ENCODE results near the gene MSI2.

MSI2 gene

DNA sequence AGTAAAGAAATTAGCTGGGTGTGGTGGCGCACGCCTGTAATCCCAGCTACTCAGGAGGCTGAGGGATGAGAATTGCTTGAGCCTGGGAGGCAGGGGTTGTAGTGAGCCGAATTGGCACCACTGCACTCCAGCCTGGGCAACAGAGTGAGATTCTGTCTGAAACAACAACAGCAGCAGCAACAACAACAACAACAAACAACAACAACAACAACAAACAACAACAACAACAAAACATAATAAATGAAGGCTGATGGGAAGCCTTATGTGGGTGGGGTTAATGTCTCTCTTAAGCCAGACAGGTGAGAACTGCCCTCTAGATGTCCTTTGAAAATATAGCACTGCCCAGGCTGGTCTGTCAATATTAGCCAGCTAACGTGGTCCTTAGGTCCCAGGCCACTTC lies 107.3 kb downstream of the MSI2 start:
- DNase-seq (ENCODE audit: extremely low read depth in 1 of 2, low read depth in 1 of 2) = no peak

DNA sequence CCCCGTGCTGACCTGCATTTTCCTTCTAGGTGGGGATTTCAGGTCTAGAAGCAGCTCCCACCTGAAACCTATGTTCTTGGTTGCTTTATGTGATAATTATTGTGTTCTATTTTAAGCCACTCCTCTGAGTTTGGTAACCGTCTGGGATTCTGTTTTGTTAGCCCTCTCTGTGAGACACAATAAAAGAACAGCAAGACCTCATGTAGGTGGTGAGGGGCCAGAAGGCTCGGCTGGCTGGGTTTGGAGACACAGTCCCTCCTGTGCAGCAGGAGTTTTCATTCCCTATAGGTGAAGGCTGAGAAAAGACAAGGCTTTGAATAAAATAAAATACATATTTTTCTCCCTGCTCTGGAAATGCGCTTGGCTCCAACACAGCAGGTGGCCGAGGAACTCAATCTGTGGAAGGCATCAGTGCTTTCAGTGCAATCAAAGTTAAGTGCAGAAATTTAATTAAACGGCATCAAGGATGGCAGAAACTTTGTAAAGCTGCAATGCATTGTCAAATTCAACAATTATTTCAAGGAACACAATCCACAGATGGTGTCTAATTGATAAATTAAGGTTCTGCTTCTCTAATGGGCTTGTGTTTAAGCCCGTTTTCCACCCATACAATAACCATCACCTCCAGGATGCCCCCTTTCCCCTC lies 107.8 kb downstream of the MSI2 start:
- DNase-seq (ENCODE audit: extremely low read depth in 1 of 2, low read depth in 1 of 2) = no peak

DNA sequence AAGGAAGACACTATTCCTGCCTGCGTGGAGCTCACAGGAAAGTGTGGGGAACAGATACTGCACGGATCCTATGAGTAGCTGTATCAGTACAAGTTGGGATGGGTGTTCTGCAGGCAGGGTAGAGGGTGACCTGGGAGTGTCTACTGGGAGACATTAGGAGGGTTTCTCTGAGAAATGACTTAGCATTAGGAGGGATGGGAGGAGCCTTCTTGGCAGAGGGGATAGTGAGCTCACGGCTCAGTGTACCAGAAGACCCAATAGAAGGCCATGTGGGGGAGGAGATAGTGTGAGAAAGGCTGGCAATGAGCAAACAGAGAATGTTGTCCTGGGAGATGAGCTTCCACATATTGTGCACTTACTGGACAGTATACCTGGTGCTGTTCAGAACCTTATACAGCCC lies 109.1 kb downstream of the MSI2 start:
- no peak for DNase-seq (ENCODE audit: extremely low read depth in 1 of 2, low read depth in 1 of 2)

DNA sequence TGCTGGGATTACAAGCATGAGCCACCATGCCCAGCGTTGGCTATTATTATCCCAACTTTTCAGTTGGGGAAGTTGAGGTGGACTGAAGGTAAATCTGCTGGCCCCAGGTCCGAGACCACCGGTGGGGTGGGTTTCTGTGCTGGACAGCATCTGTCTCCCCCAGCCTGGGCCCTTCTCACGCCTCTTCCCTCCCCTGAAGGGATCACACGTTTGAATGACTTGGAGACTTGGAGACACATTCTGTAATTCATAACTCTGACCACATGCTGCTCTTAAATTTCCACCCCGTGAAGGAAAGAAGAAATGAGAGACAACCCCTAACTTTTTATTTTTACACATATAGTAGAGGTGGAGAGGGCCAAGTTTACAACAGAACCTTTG lies 109.8 kb downstream of the MSI2 start:
- DNase-seq (ENCODE audit: extremely low read depth in 1 of 2, low read depth in 1 of 2) = no peak

DNA sequence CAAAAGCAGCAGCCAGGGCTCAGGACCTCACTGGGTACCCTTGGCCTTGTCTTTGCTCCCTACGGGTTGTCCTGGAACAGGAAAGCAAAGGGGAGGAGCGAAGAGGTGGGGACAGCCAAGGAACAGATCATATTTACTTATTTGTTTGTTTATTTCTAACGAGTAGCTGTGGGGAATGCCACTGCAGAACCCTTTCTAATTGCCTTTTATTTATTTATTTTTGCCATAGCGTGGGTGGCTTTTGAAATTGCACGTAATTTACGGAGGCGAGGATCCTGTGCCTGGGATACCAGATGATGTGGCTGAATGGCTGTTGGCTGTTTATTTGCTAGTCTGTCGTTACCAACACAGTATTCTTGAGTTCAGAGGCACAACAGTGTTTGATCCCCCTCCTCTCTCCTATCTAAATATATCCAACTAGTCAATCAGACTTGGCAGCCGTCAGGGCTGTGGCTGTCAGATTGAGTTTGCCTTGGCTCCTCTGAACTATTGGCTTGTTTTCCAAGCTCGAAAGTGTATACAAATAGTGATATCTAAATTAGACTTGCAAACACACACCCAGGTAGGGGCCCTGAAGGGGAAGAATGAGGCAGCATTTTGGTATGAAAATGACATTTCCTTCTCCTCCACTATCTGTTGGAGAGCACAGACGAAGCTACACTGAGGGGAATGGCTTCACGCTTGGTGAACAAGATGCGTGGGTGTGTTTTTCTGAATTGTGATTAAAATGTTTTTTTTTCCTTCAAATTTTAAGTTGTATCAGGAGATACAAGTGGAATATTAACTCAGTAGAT lies 110.4 kb downstream of the MSI2 start:
- DNase-seq (ENCODE audit: extremely low read depth in 1 of 2, low read depth in 1 of 2) = no peak

DNA sequence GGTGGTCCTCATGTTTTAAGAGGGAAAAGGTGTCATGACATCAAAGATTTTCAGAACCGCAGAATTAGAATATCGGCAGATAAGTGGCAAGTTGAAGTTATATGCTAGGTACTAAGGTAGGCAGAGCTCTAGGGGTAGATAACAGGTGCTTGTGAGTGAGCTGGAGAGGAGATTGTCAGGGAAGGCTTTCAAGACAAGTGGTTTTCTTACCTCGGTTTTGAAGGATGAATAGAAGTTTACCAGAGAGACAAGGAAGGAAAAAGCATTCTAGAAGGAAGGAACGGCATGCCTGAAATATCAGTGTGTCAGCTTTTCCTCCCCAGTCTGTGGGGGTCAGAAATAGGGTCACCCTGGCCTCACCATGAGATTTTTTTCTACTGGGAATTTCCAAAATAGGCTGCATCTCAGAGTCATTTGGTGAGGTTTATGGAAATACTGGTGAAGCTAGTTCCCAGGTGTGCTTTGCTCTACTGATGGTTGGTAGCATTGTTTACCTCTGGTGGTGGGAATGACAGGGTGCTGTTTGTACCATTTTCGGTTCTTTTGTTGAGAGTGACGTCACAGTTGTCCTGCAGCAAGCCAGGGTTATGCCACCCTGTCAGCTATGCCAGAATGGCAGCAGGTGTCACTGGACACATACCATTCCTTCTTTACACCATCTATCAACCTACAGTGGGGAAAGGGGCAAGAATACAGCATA lies 112.5 kb downstream of the MSI2 start:
- no peak for DNase-seq (ENCODE audit: extremely low read depth in 1 of 2, low read depth in 1 of 2)

DNA sequence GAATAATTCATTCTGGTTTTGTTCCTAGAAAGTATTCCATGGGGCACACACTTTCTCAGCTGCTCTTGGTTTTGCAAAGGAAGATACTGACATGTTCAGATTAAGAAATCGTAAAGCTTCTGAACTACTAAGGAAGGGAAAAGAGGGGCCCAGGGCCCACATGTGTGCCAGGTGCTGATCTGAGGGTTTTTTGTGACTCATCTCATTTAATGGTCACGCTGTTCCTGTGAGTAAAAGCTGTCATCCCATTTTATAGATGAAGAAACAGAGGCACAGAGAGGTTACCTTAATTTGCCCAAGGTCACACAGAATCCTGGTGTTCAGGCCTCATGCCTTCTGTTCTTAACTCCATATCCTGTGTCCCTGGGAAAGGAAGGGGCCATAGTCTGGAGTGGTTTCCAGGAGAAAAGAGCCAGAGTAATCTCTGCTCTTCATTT lies 113.2 kb downstream of the MSI2 start:
- DNase-seq (ENCODE audit: extremely low read depth in 1 of 2, low read depth in 1 of 2) = no peak

DNA sequence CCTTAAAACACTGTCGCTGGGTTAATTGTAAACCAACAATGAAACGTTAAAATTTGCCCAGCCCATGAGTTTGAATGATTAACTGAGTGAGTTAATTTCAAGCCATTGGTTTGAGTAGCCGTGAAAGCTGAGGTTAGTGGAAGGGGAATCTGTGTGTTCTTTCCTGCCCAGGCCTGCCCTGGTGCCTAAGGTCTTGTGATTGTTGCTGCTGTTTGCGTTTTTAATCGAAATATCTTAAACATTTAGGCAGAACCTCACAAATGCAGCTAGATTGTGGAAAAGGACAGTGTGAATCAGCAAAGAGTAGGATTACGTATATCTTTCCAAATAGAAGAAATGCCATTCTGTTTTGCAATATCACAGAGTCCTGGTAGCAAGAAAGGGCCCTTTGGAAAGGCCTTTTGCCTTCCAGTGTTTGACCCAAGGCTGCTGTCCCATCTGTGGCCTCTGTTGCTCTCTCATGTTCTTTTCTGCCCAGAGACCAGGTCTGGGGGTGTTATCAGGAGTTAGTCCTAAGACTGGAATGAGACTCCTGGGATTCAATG lies 113.8 kb downstream of the MSI2 start:
- no peak for DNase-seq (ENCODE audit: extremely low read depth in 1 of 2, low read depth in 1 of 2)

DNA sequence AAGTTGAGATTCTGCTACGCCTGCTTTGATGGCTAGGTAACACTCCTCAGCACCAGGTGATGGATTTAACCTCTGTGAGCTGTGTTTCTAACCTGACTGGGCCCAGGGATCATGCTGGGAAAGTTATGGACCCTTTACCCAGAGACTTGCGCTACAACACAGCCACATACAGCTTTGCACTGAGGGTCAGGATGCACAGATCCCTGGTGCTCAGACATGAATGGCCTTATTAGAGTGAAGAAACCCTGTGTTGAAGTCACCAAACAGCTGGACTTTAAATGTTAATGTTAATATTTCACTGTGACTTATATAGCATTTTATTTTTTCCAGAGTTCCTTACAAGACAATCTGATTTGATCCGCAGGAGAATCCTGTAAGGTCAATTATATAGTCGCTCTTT lies 114.3 kb downstream of the MSI2 start:
- DNase-seq (ENCODE audit: extremely low read depth in 1 of 2, low read depth in 1 of 2) = no peak

DNA sequence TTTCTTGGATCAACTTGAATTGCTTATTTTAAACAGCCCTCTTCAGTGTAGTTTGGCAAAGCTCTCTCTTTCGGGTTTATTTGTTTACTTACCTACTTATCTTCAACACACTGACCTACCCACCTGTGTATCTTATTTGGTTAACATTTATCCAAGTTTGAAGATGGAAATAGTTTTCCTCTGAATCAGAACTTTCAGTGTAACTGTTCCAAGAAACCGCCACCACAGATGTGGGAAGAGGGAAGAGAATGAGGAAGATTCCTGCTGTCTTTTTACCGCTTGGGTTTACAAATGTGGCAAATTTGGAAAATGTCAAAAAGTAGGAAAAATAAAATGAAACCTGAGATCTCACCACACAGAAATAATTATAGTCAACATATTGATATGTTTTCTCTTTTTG lies 115.8 kb downstream of the MSI2 start:
- DNase-seq (ENCODE audit: extremely low read depth in 1 of 2, low read depth in 1 of 2) = no peak

DNA sequence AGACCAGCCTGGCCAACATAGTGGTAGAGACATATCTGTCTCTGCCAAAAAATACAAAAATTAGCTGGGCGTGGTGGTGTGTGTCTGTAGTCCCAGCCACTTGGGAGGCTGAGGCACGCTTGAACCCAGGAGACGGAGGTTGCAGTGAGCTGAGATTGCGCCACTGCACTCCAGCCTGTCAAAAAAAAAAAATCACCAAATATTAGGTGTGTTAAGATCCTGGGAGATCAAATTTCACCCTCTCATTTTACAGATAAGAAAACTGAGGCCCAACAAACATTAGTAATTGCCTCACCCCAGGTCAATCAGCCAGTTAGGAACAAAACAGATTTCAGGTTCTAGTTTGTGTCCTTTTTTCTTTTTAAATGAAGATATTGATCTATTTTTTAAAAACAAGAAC lies 116.7 kb downstream of the MSI2 start:
- DNase-seq (ENCODE audit: extremely low read depth in 1 of 2, low read depth in 1 of 2) = no peak

DNA sequence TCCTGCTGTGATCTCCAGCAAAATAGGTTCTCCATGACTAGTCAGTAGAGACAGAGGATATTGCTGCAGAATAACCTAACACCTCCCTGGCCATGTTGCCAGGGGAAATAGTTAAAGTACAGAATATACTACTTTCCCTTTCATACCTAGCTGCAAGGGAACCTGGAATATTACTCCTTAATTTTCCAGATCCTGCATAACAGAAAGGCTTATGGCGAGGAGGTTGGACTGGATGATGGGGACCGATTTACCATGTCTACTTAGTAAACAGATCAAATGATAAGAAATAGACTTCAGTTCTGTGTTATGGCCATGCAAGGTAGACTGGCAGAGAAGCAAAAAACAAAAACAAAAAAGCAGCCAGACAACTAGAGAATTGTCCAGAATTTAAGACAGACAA lies 117.4 kb downstream of the MSI2 start:
- no peak for DNase-seq (ENCODE audit: extremely low read depth in 1 of 2, low read depth in 1 of 2)

DNA sequence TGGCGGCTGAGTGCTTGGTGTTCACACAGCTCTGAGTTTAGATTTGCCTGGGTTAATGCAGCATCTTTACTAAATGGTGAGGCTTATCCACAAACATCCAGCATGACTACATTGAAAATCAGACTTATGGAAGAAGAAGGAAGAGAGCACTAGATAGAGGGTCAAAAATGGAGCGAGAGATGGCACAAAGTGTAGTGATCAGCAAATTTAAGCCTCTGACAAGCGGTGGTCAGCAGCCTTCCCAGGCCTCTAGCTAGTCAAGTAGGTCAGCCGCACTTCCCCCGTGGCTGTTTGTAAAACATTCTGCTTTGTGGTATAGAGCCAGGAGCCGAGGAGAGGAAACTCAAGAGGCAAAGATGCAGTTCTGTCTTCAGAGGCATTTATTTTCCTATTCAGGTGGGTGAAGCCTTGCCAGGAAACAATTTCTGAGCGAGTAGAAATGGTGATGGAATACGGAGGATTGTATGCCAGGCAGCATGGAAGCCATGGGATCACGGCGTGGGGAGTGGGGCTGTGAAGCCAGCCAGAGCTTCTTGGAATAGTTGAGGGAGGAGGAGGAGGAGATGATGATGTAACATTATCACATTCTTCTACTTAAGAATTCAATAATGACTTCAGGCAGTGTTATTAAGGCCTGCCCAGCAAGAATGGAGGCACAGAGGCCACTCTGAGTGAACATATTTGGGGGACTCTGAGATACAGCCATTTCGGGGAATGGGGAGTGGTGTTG lies 118.9 kb downstream of the MSI2 start:
- no peak for DNase-seq (ENCODE audit: extremely low read depth in 1 of 2, low read depth in 1 of 2)

DNA sequence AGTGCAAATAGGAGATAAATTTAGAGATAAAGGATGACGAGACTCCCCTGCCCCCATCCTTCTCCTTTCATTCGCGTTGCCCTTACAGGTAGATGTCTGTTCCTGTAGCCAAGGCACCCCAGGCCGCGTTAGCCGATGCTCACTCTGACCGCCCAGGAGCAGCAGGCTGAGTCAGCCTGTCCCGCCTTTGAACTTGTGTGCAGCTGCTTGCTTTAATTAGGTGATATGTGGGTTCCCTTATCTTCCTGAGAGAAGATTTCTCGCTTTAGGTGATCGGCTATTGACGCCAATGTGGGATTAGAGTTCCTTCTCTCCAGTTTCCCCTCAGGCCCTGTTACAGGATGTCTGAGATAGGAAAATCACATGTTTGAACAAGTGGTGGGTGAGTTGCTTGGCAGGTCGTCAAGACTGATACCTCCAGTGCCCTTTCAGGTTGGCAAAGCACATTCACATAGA lies 119.5 kb downstream of the MSI2 start:
- DNase-seq (ENCODE audit: extremely low read depth in 1 of 2, low read depth in 1 of 2) = no peak

DNA sequence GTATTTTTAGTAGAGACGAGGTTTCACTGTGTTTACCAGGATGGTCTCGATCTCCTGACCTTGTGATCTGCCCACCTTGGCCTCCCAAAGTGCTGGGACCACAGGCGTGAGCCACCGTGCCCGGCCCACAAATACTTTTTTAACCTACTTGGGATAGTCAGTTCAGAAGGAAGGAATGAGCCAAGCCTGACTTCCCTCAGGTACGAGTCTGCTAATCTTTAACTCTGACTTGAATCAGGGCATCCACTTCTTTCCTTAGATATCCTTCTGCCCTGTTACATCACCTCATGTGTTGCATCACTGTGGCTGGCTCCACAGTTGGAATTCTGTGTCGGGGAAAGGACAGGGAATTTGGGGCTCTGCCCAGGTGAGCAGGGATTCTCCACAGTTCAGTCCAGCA lies 120.8 kb downstream of the MSI2 start:
- DNase-seq (ENCODE audit: extremely low read depth in 1 of 2, low read depth in 1 of 2) = no peak

DNA sequence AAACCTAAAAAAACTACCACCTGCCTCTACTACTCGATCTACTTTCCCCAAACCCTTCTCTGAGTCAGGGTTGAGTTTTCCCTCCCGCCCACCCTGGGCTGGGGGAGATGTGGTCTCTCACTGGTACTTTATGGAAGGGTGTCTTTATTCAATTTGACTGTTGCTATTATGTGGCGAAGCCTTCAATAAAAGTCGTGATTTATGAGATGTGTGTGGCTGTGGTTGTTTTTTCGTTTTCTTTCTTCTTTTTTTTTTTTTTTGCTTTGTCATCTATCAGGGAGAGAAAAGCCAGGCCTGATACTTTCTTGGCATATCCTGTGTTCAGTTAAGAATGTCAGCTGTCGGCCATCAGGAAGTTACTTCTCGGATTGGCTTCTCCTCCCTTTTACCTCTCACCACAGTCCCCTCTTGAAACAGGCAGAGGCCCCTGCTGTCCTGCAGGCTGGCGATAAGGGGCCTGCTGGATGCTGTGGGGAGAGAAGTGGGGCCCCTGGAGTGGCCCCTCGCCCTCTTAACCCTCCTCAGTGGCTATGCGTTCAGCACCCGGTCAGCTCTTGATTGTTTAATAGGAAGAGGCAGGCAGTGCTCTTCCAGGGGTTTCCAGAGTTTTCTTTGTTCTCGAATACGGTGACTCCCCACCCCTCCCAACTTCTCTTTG lies 123.0 kb downstream of the MSI2 start:
- DNase-seq (ENCODE audit: extremely low read depth in 1 of 2, low read depth in 1 of 2) = no peak

DNA sequence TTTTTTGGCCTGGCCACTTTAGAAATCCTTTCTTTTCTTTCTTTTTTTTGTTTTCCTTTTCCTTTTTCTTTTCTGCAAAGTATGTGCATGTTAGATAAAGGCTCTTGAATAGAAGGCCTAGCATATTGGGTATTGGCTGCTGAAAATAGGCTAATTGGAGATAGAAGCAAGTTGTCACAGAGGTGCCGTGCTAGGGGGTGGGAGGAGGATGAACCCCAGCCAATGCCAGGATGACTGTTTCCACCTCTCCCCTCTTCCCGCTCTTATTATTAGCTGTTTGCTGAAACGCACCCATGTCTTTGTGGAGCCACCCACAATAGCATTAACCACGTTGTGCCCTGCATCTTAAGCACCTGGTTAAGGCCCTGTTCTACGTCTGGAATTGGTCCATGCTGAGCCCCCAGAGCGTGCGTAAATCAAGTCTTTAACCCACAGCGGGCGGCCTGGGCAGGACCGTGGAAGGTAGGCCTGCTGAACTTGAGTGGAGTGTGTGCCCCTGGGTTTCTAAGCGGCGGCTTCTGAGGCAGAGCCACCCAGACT lies 123.6 kb downstream of the MSI2 start:
- DNase-seq (ENCODE audit: extremely low read depth in 1 of 2, low read depth in 1 of 2) = no peak

DNA sequence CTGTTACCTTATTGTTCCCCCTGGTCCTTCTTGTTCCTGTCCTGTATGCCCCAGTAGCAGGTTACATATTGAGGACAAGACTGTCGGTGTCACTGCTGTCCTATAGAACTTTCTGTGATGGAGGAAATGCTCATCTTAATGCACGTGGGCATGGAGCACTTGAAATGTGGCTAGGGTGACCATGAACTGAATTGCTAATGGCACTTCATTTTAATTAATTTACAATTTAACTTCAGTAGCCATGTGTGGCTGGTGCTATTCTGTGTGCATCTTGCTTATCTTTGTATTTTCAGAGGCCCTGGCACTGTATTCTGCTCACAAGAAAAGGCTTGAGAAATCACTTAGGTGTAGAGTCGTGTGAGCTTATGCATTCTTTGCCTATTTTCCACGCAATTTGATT lies 125.2 kb downstream of the MSI2 start:
- DNase-seq (ENCODE audit: extremely low read depth in 1 of 2, low read depth in 1 of 2) = no peak

DNA sequence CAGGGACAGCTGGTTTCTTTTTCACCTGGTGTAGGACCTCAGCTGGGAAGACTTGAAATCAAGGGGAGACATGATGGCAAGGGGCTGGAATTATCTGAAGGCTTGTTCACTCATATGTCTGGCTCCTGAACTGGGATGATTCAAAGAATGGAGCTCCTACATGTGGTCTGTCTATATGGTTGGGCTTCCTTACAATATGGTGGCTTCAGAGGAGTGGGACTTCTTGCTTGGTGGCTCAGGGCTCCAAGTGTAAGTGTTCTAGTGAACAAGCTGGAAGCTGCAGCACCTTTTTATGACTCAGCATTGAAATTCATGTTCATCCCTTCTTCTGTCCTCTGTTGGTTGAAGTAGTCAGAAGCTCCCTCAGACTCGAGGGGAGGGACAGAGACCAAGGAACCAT lies 127.9 kb downstream of the MSI2 start:
- DNase-seq (ENCODE audit: extremely low read depth in 1 of 2, low read depth in 1 of 2) = no peak

DNA sequence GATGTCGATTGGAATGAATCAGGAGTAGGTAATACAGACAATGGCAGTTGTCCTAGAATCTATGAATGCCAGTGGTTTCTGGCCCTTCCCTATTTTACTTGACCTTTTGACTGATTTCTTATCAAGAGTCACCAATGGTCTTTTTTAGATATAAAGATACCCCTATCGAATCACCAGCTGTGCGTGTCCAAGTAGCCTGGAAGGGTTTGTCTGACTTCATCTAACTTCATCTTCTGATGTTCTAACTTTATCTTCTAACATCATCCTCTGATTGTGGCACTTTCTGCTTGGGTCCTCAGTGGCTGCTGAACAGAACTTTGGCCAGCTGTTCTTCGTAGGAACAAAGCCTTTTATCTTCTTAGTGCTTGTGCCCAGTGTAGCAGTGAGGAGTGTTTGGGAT lies 129.7 kb downstream of the MSI2 start:
- no peak for DNase-seq (ENCODE audit: extremely low read depth in 1 of 2, low read depth in 1 of 2)
